H1 (cell line): ENCODE measurements around the gene CHST10. TPM values are rescaled to one million over a fixed set of nuclear protein-coding genes. Genes with fewer than 3 reads are reported as not detected.

ENCODE experiments used
- CTCF ChIA-PET: fragments of 300-600 bp; sonication (Branson Sonifier 250); formaldehyde crosslinking; loops from one replicate; lab custom pipeline; 2021; ENCODE audit not compliant: partially characterized antibody; lab: Charles Lee
- POLR2A ChIA-PET: fragments of 300-600 bp; sonication (Branson Sonifier 250); formaldehyde crosslinking; loops from one replicate; lab custom pipeline; 2021; ENCODE audit warnings: inconsistent platforms; ENCODE audit not compliant: partially characterized antibody; lab: Charles Lee
- DNase-seq, 2 experiments: peaks; one replicate each; pipeline versions ENCODE4 v3.0.0 to v3.0.0-alpha.2; 2010 to 2022; ENCODE audit warnings: low spot score in 2 of 2, low read depth in 1 of 2, mixed read lengths in 1 of 2
- FAIRE-seq: peaks from 2 replicates; lab custom pipeline; 2011; peaks lifted over from hg19 to GRCh38; lab: Jason Lieb, UNC
- H2AFZ ChIP-seq: 2 replicates; pipeline ENCODE4 v1.8.1; 2012; ENCODE audit warnings: low read length, inconsistent platforms
- H2AK5ac ChIP-seq: 2 replicates; pipeline ENCODE4 v1.6.1; 2013; ENCODE audit warnings: low read depth, low read length
- H2BK120ac ChIP-seq: replicated peaks from 2 replicates; pipeline ENCODE3; 2013; ENCODE audit warnings: low read depth, low read length, inconsistent platforms
- H2BK12ac ChIP-seq: 2 replicates; pipeline ENCODE4 v1.6.1; 2013; ENCODE audit warnings: low read depth, low read length
- H2BK15ac ChIP-seq: 2 replicates; pipeline ENCODE4 v1.6.1; 2013; ENCODE audit warnings: low read length
- H2BK20ac ChIP-seq: 2 replicates; pipeline ENCODE4 v1.6.1; 2013; ENCODE audit warnings: low read length
- H2BK5ac ChIP-seq: 2 replicates; pipeline ENCODE4 v1.6.1; 2013; ENCODE audit warnings: low read depth, low read length
- H3K14ac ChIP-seq: 2 replicates; pipeline ENCODE4 v1.6.1; 2013; ENCODE audit warnings: inconsistent platforms; ENCODE audit not compliant: insufficient read length
- H3K18ac ChIP-seq: 2 replicates; pipeline ENCODE4 v1.6.1; 2013; ENCODE audit warnings: low read length; ENCODE audit errors: extremely low read depth
- H3K23ac ChIP-seq: 2 replicates; pipeline ENCODE4 v1.6.1; 2013; ENCODE audit warnings: inconsistent platforms; ENCODE audit not compliant: insufficient read length
- H3K23me2 ChIP-seq: 2 replicates; pipeline ENCODE4 v1.6.1; 2013; ENCODE audit warnings: low read depth, low read length
- H3K27ac ChIP-seq: 2 replicates; pipeline ENCODE4 v1.6.1; 2011; ENCODE audit warnings: low read depth, low read length, inconsistent platforms
- H3K27me3 ChIP-seq, 4 experiments: replicated peaks in 1 of 4; 1 replicate in 1 of 4; 2 replicates in 3 of 4; pipeline versions ENCODE4 v1.6.1 to v1.8.1; 2011 to 2013; ENCODE audit warnings: low read length in 3 of 4, mild to moderate bottlenecking in 3 of 4, inconsistent platforms in 2 of 4, mixed read lengths in 2 of 4, moderate library complexity in 1 of 4; ENCODE audit not compliant: control insufficient read depth in 3 of 4, insufficient read depth in 3 of 4; ENCODE audit errors: extremely low read depth in 1 of 4
- H3K36me3 ChIP-seq, 4 experiments: 2 replicates each; pipeline versions ENCODE4 v1.6.1 to v1.8.1; 2011 to 2013; ENCODE audit warnings: mild to moderate bottlenecking in 4 of 4, low read length in 3 of 4, moderate library complexity in 2 of 4, control low read depth in 1 of 4, inconsistent platforms in 1 of 4; ENCODE audit not compliant: insufficient read depth in 4 of 4, control insufficient read depth in 2 of 4
- H3K4ac ChIP-seq: replicated peaks from 2 replicates; pipeline ENCODE3; 2013; ENCODE audit warnings: low read length, low read depth, mixed read lengths, inconsistent platforms; ENCODE audit not compliant: insufficient read length
- H3K4me1 ChIP-seq, 4 experiments: replicated peaks in 1 of 4; 1 replicate in 1 of 4; 2 replicates in 3 of 4; pipeline versions ENCODE4 v1.6.1 to v1.8.1; 2011 to 2013; ENCODE audit warnings: low read length in 3 of 4, inconsistent platforms in 2 of 4, mixed read lengths in 1 of 4; ENCODE audit not compliant: insufficient read depth in 4 of 4, control insufficient read depth in 3 of 4
- H3K4me2 ChIP-seq, 2 experiments: 2 replicates each; pipeline versions ENCODE4 v1.6.1 to v1.8.1; 2011 to 2013; ENCODE audit warnings: low read depth in 2 of 2, low read length in 2 of 2, control low read depth in 1 of 2, inconsistent platforms in 1 of 2, mild to moderate bottlenecking in 1 of 2; ENCODE audit not compliant: insufficient read depth in 1 of 2
- H3K4me3 ChIP-seq, 4 experiments: fragments of 200-600, 300-600 bp in 1 of 4; sonication (generic), shearing (Covaris generic), sonication (Bioruptor Twin) in 1 of 4; 2 replicates each; pipeline versions ENCODE4 v1.5.1 to v1.8.1; 2011 to 2016; ENCODE audit warnings: low read length in 4 of 4, low read depth in 3 of 4, control low read depth in 2 of 4, inconsistent platforms in 2 of 4, mild to moderate bottlenecking in 2 of 4, mixed read lengths in 1 of 4, moderate library complexity in 1 of 4; ENCODE audit not compliant: insufficient read depth in 2 of 4; ENCODE audit errors: extremely low read depth in 1 of 4
- H3K56ac ChIP-seq: replicated peaks from 2 replicates; pipeline ENCODE3; 2013; ENCODE audit warnings: low read depth, mild to moderate bottlenecking, mixed read lengths, low read length, inconsistent platforms; ENCODE audit not compliant: insufficient read length
- H3K79me1 ChIP-seq: 2 replicates; pipeline ENCODE4 v1.6.1; 2013; ENCODE audit warnings: low read depth, low read length, control low read depth
- H3K79me2 ChIP-seq, 2 experiments: 2 replicates each; pipeline versions ENCODE4 v1.6.1 to v1.8.1; 2012 to 2013; ENCODE audit warnings: low read length in 2 of 2, mild to moderate bottlenecking in 2 of 2, inconsistent platforms in 1 of 2; ENCODE audit not compliant: insufficient read depth in 2 of 2, control insufficient read depth in 1 of 2
- H3K9ac ChIP-seq, 4 experiments: replicated peaks in 1 of 4; 1 replicate in 1 of 4; 2 replicates in 3 of 4; pipeline versions ENCODE4 v1.6.1 to v1.8.1; 2011 to 2013; ENCODE audit warnings: low read depth in 3 of 4, low read length in 3 of 4, control low read depth in 2 of 4, mild to moderate bottlenecking in 2 of 4, moderate library complexity in 2 of 4, inconsistent platforms in 1 of 4; ENCODE audit errors: extremely low read depth in 1 of 4
- H3K9me3 ChIP-seq, 2 experiments: 2 replicates each; pipeline versions ENCODE4 v1.6.1 to v1.8.1; 2012 to 2013; ENCODE audit warnings: mild to moderate bottlenecking in 2 of 2, moderate library complexity in 2 of 2, control low read depth in 1 of 2, inconsistent platforms in 1 of 2, low read depth in 1 of 2, low read length in 1 of 2, mixed read lengths in 1 of 2; ENCODE audit not compliant: insufficient read depth in 2 of 2
- H4K20me1 ChIP-seq, 2 experiments: replicated peaks in 1 of 2; 2 replicates each; pipeline versions ENCODE3 to v1.8.1; 2011 to 2013; ENCODE audit warnings: inconsistent platforms in 2 of 2, low read length in 2 of 2, mild to moderate bottlenecking in 1 of 2; ENCODE audit not compliant: insufficient read depth in 2 of 2, control insufficient read depth in 1 of 2
- H4K5ac ChIP-seq: 2 replicates; pipeline ENCODE4 v1.6.1; 2013; ENCODE audit warnings: low read length, low read depth, mixed read lengths, inconsistent platforms; ENCODE audit not compliant: insufficient read length
- H4K8ac ChIP-seq: 2 replicates; pipeline ENCODE4 v1.8.0; 2013; ENCODE audit warnings: mild to moderate bottlenecking, moderate library complexity, low read length, inconsistent platforms; ENCODE audit not compliant: insufficient read depth; ENCODE audit errors: extremely low read depth
- H4K91ac ChIP-seq: replicated peaks from 2 replicates; pipeline ENCODE3; 2013; ENCODE audit warnings: low read length, mixed read lengths, inconsistent platforms; ENCODE audit not compliant: insufficient read length
- ASH2L ChIP-seq: fragments of 200-600, 300-600 bp; sonication (generic); IDR thresholded peaks from one replicate; pipeline ENCODE4 v1.7.1; 2017; ENCODE audit warnings: low read length
- CBX5 ChIP-seq: fragments of 300-800, 300-1000 bp; sonication (generic); IDR thresholded peaks from 2 replicates; pipeline ENCODE4 v1.7.1; 2016; ENCODE audit warnings: antibody characterized with exemption, low read length, low read depth
- CHD1 ChIP-seq: IDR thresholded peaks from 2 replicates; pipeline ENCODE4 v1.6.1; 2012; ENCODE audit warnings: low read depth, low read length, improper control_type of control experiment
- RAD21 ChIP-seq, 2 experiments: IDR thresholded peaks in 1 of 2; conservative IDR thresholded peaks in 1 of 2; 2 replicates each; pipeline ENCODE4 v1.6.1; 2011; ENCODE audit warnings: low read depth in 2 of 2, low read length in 2 of 2, improper control_type of control experiment in 1 of 2, inconsistent platforms in 1 of 2, mild to moderate bottlenecking in 1 of 2, moderate library complexity in 1 of 2
- RFX5 ChIP-seq: IDR thresholded peaks from 2 replicates; pipeline ENCODE4 v1.6.1; 2011; ENCODE audit warnings: low read depth, low read length, improper control_type of control experiment, borderline replicate concordance
- SIRT6 ChIP-seq: IDR thresholded peaks from one replicate; pipeline ENCODE4 v1.7.1; 2012; ENCODE audit warnings: low read length, inconsistent platforms
- SP4 ChIP-seq: IDR thresholded peaks from 2 replicates; pipeline ENCODE4 v1.6.1; 2012; ENCODE audit warnings: low read length, inconsistent platforms
- TBP ChIP-seq: IDR thresholded peaks from 2 replicates; pipeline ENCODE4 v1.6.1; 2011; ENCODE audit warnings: low read depth, low read length, improper control_type of control experiment
- TCF12 ChIP-seq: IDR thresholded peaks from 2 replicates; pipeline ENCODE4 v1.6.1; 2011; ENCODE audit warnings: low read depth, mild to moderate bottlenecking, low read length
- YY1 ChIP-seq: IDR thresholded peaks from 2 replicates; pipeline ENCODE4 v1.6.1; 2011; ENCODE audit warnings: low read depth, mild to moderate bottlenecking, low read length
- WGBS, 2 experiments: shearing (Covaris generic) in 1 of 2; methylation state at CpG; one replicate each; pipeline versions ENCODE4 v1.1.6 to v1.1.7; 2013 to 2015; ENCODE audit warnings: low lambda C conversion rate in 2 of 2, mixed read lengths in 2 of 2, inconsistent platforms in 1 of 2, low coverage in 1 of 2, missing lambda C conversion rate in 1 of 2; ENCODE audit not compliant: insufficient replicate concordance in 2 of 2, insufficient coverage in 1 of 2, insufficient read length in 1 of 2; ENCODE audit errors: extremely low coverage in 1 of 2, missing lambda C conversion rate in 1 of 2; 5-methylcytosine and 5-hydroxymethylcytosine counted together
- polyA plus RNA-seq, 7 experiments: library from polyadenylated mRNA; depleted of rRNA in 3 of 7; stranded (reverse) in 5 of 7; unstranded in 2 of 7; fragments of >200 nt in 5 of 7; fragments of 200-250 nt in 2 of 7; gene quantifications; 1 replicate in 5 of 7; 2 replicates in 1 of 7; 4 replicates in 1 of 7; pipeline versions ENCODE4 v1.2.1 to v1.2.3, GENCODE V29; 2011 to 2013; ENCODE audit warnings: missing spikeins in 2 of 7, mixed read lengths in 2 of 7
- total RNA-seq: library from RNA; stranded (reverse); fragmentation: NEBNext Ultra II Directional; extraction: Animal tissue kit (Norgen Biotek cat#: 25700); gene quantifications from 2 replicates; pipeline ENCODE4 v1.2.1, GENCODE V29; 2021

Gene CHST10
- total and polyA plus RNA-seq, 2 of the 8 experiments (the other 6 are each of a cell fraction or from before 2014, with no cell fraction given), result 27.3 to 29.1 TPM

DNA sequence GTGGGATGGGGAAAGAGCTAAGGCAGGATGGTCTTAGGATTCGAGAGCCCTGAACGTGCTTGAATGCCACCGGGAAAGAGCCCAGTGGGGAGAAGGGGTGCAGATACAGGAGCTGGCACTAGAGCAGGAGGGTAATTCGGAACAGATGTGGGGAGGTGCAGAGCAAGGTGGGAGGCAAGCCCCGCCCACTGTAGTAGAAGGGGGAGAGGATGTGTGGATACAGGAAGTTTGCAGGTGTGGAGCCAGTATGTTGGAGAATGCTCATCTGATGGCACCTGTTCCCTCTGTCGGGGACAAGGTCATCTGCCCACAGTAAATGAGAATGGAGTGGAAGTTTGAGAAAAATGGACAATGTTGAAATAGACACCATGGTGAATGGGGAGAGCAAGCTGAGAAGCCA lies 28.8 kb downstream of the CHST10 start:
- no peak for TF ChIP-seq TBP
- TF ChIP-seq ASH2L, result no peak
- TF ChIP-seq CHD1, result no peak
- TF ChIP-seq RAD21 (IDR thresholded peaks at IDR 0.05 in 1 of 2, conservative IDR thresholded peaks at IDR 0.05 in 1 of 2; ENCODE audit: low read depth in 2 of 2, low read length in 2 of 2), result no peak
- TF ChIP-seq SIRT6, result no peak
- no peak for TF ChIP-seq YY1
- no peak for TF ChIP-seq SP4
- no peak for TF ChIP-seq RFX5
- TF ChIP-seq TCF12, result no peak
- TF ChIP-seq CBX5, result no peak
- no peaks in the 10 kb centered on the region for H3K9me3 ChIP-seq
- no peak overlapping the region for H3K14ac ChIP-seq
- H4K20me1 ChIP-seq, result peaks cover 0 to 3% of the 10 kb centered on the region in 2 experiments
- no peak overlapping the region for H3K4me2 ChIP-seq
- H3K9ac ChIP-seq, result no peak overlapping the region
- no peak overlapping the region for H3K4ac ChIP-seq
- ChIA-PET CTCF (interaction anchor here (0.8 to 8.3 kb wide), 5 partner anchors 9 to 126 kb away, joined by 4 to 70 read pairs (median 6); no protein-coding TSS in a partner anchor), POLR2A (no interaction called here)
- no peaks in the 10 kb centered on the region for H3K79me1 ChIP-seq
- 0 out of 2 replicates have a peak, but pooled peaks cover 1% of the 10 kb centered on the region for H3K23me2 ChIP-seq
- no peak overlapping the region for H3K27ac ChIP-seq
- DNase-seq (no peak), FAIRE-seq (no peak)
- no peaks in the 10 kb centered on the region for H3K27me3 ChIP-seq
- H3K56ac ChIP-seq, result no peak overlapping the region
- H3K4me3 ChIP-seq, result no peak overlapping the region
- H4K5ac ChIP-seq, result no peak overlapping the region
- H2BK15ac ChIP-seq, result no peak overlapping the region
- H3K4me1 ChIP-seq, result peaks cover 0 to 2% (median 0%) of the 10 kb centered on the region in 4 experiments; a peak in 1 of 7 replicates
- no peak overlapping the region for H3K23ac ChIP-seq
- H2BK20ac ChIP-seq, result no peak overlapping the region
- WGBS, 2 experiments, result 75% methylated on average over 6 of the region's 6 CpGs; no CpG with 5 or more reads in 1 of the 2 experiments
- no peak overlapping the region for H2BK5ac ChIP-seq
- peaks cover 2 to 20% (median 12%) of the 10 kb centered on the region in 4 experiments for H3K36me3 ChIP-seq
- no peak overlapping the region for H2AFZ ChIP-seq
- H4K8ac ChIP-seq, result no peak overlapping the region
- no peak overlapping the region for H4K91ac ChIP-seq
- no peak overlapping the region for H2BK120ac ChIP-seq
- H3K79me2 ChIP-seq, result no peaks in the 10 kb centered on the region
- H2BK12ac ChIP-seq, result no peak overlapping the region
- no peak overlapping the region; the same call in 1 of the 2 replicates for H3K18ac ChIP-seq
- H2AK5ac ChIP-seq, result no peak overlapping the region
